ENCODE measurements around the gene PSTPIP1. TPM values are rescaled to one million over a fixed set of nuclear protein-coding genes. Genes with fewer than 3 reads are reported as not detected.

Gene PSTPIP1
- total and polyA plus RNA-seq, 2 of the 8 experiments (the other 6 are each of a cell fraction or from before 2014, with no cell fraction given): 1.6 to 1.8 TPM

GRCh38 chr15:77030048-77030927 lies 35.4 kb downstream of the PSTPIP1 start:
- Histone ChIP-seq H3K36me3 (ENCODE audit: control insufficient read depth in 2 of 4, insufficient read depth in 4 of 4, low read length in 3 of 4) (no peaks in the 10 kb centered on the region), H3K4me2 (ENCODE audit: insufficient read depth in 1 of 2, low read depth in 2 of 2, low read length in 2 of 2) (no peak overlapping the region; a peak in 1 of 4 replicates), H2BK120ac (replicated peaks; ENCODE audit: low read depth, low read length) (no peak overlapping the region), H3K4me3 (ENCODE audit: extremely low read depth in 1 of 4, insufficient read depth in 2 of 4, low read depth in 3 of 4, low read length in 4 of 4) (no peak overlapping the region), H3K14ac (ENCODE audit: insufficient read length) (no peak overlapping the region), H2BK15ac (ENCODE audit: low read length) (no peak overlapping the region), H3K18ac (ENCODE audit: extremely low read depth, low read length) (peak overlapping the region; percentile 51), H3K9me3 (ENCODE audit: insufficient read depth in 2 of 2, low read depth in 1 of 2, low read length in 1 of 2) (no peaks in the 10 kb centered on the region), H2BK5ac (ENCODE audit: low read depth, low read length) (peak overlapping the region; percentile 60; the same call in 1 of the 2 replicates), H3K4ac (replicated peaks; ENCODE audit: insufficient read length, low read depth, low read length) (no peak overlapping the region), H4K20me1 (replicated peaks in 1 of 2; ENCODE audit: control insufficient read depth in 1 of 2, insufficient read depth in 2 of 2, low read length in 2 of 2) (no peaks in the 10 kb centered on the region), H2BK20ac (ENCODE audit: low read length) (no peak overlapping the region), H3K23me2 (ENCODE audit: low read depth, low read length) (peaks cover 4% of the 10 kb centered on the region; the same call in 1 of the 2 replicates), H3K79me1 (ENCODE audit: low read depth, low read length) (no peaks in the 10 kb centered on the region), H4K5ac (ENCODE audit: insufficient read length, low read depth, low read length) (no peak overlapping the region), H3K4me1 (replicated peaks in 1 of 4; ENCODE audit: control insufficient read depth in 3 of 4, insufficient read depth in 4 of 4, low read length in 3 of 4) (peaks cover 0 to 28% (median 17%) of the 10 kb centered on the region in 4 experiments; a peak in 6 of 7 replicates), H2AFZ (ENCODE audit: low read length) (no peak overlapping the region; the same call in 1 of the 2 replicates), H4K91ac (replicated peaks; ENCODE audit: insufficient read length, low read length) (peak overlapping the region; percentile 47), H3K9ac (replicated peaks in 1 of 4; ENCODE audit: extremely low read depth in 1 of 4, low read depth in 3 of 4, low read length in 3 of 4) (no peak overlapping the region), H4K8ac (ENCODE audit: extremely low read depth, insufficient read depth, low read length) (no peak overlapping the region), H2AK5ac (ENCODE audit: low read depth, low read length) (0 out of 2 replicates have a peak overlapping the region, but pooled peaks have one; percentile 24), H3K56ac (replicated peaks; ENCODE audit: insufficient read length, low read depth, low read length) (no peak overlapping the region), H3K79me2 (ENCODE audit: control insufficient read depth in 1 of 2, insufficient read depth in 2 of 2, low read length in 2 of 2) (no peaks in the 10 kb centered on the region), H3K27me3 (replicated peaks in 1 of 4; ENCODE audit: control insufficient read depth in 3 of 4, extremely low read depth in 1 of 4, insufficient read depth in 3 of 4, low read length in 3 of 4) (peaks cover 0 to 7% (median 0%) of the 10 kb centered on the region in 4 experiments; a peak in 4 of 7 replicates), H2BK12ac (ENCODE audit: low read depth, low read length) (peak overlapping the region; percentile 60; the same call in 1 of the 2 replicates), H3K23ac (ENCODE audit: insufficient read length) (no peak overlapping the region), H3K27ac (ENCODE audit: low read depth, low read length) (no peak overlapping the region)
- FAIRE-seq (no peak), DNase-seq (ENCODE audit: low read depth in 1 of 2, low spot score in 2 of 2) (peak in 1 of 2 experiments; percentile 68)
- WGBS, 2 experiments (ENCODE audit: extremely low coverage in 1 of 2, insufficient coverage in 1 of 2, insufficient read length in 1 of 2, insufficient replicate concordance in 2 of 2, low coverage in 1 of 2, low lambda C conversion rate in 2 of 2, missing lambda C conversion rate in 1 of 2): 69% methylated on average over 19 of the region's 22 CpGs; no CpG with 5 or more reads in 1 of the 2 experiments
- POLR2A ChIA-PET (ENCODE audit: partially characterized antibody): interaction anchor here (1.1 to 1.3 kb wide), 3 partner anchors 12 to 41 kb away, joined by 3 to 4 read pairs (median 4); partner anchors contain the start of gene TSPAN3
- CTCF ChIA-PET (ENCODE audit: partially characterized antibody): interaction anchor here (0.6 to 2.9 kb wide), 11 partner anchors 11 to 813 kb away, joined by 3 to 9 read pairs (median 3); no protein-coding TSS in a partner anchor
- TF ChIP-seq EZH2 (IDR thresholded peaks at IDR 0.05; ENCODE audit: low read depth, low read length, severe bottlenecking): no peak
